Mesendoderm (in vitro differentiated cells): ENCODE data around the gene CCM2.

Source experiments
- DNase-seq: peaks from one replicate; pipeline ENCODE4 v3.0.0; 2013
- H2AK5ac ChIP-seq: 2 replicates; pipeline ENCODE4 v1.6.1; 2013; ENCODE audit warnings: low read length, inconsistent platforms
- H2BK120ac ChIP-seq: 2 replicates; pipeline ENCODE4 v1.6.1; 2013; ENCODE audit warnings: low read depth, mild to moderate bottlenecking, low read length, moderate library complexity, mixed read lengths
- H2BK15ac ChIP-seq: replicated peaks from 2 replicates; pipeline ENCODE4 v1.6.1; 2013; ENCODE audit warnings: low read depth, mild to moderate bottlenecking, moderate library complexity
- H2BK5ac ChIP-seq: 2 replicates; pipeline ENCODE4 v1.6.1; 2013; ENCODE audit warnings: low read length, inconsistent platforms
- H3K18ac ChIP-seq: 2 replicates; pipeline ENCODE4 v1.6.1; 2013; ENCODE audit warnings: mild to moderate bottlenecking, low read length, mixed read lengths
- H3K23ac ChIP-seq: one replicate; pipeline ENCODE4 v1.6.1; 2013; ENCODE audit warnings: low read length
- H3K27ac ChIP-seq: 2 replicates; pipeline ENCODE4 v1.5.1; 2013; ENCODE audit warnings: low read depth, mild to moderate bottlenecking, inconsistent platforms, low read length, moderate library complexity
- H3K27me3 ChIP-seq: 2 replicates; pipeline ENCODE4 v1.6.1; 2013; ENCODE audit warnings: low read length, control low read depth, mild to moderate bottlenecking, inconsistent platforms; ENCODE audit not compliant: insufficient read depth, poor library complexity
- H3K36me3 ChIP-seq: 2 replicates; pipeline ENCODE4 v1.6.1; 2013; ENCODE audit warnings: low read length, inconsistent platforms; ENCODE audit not compliant: control insufficient read depth, insufficient read depth
- H3K4ac ChIP-seq: one replicate; pipeline ENCODE4 v1.6.1; 2013; ENCODE audit warnings: low read depth, mild to moderate bottlenecking, low read length, moderate library complexity
- H3K4me1 ChIP-seq: 2 replicates; pipeline ENCODE4 v1.6.1; 2013; ENCODE audit warnings: low read depth, low read length, inconsistent platforms; ENCODE audit not compliant: control insufficient read depth
- H3K4me2 ChIP-seq: 2 replicates; pipeline ENCODE4 v1.6.1; 2013; ENCODE audit warnings: low read length
- H3K4me3 ChIP-seq: 2 replicates; pipeline ENCODE4 v1.5.1; 2013; ENCODE audit warnings: mild to moderate bottlenecking, low read length
- H3K56ac ChIP-seq: one replicate; pipeline ENCODE4 v1.6.1; 2013; ENCODE audit warnings: low read length
- H3K79me1 ChIP-seq: 2 replicates; pipeline ENCODE4 v1.6.1; 2013; ENCODE audit warnings: low read length, inconsistent platforms
- H3K79me2 ChIP-seq: 2 replicates; pipeline ENCODE4 v1.6.1; 2013; ENCODE audit warnings: mild to moderate bottlenecking, low read length; ENCODE audit not compliant: control insufficient read depth, insufficient read depth
- H3K9ac ChIP-seq: 2 replicates; pipeline ENCODE4 v1.6.1; 2013; ENCODE audit warnings: low read length, inconsistent platforms
- H4K5ac ChIP-seq: one replicate; pipeline ENCODE4 v1.6.1; 2013; ENCODE audit warnings: low read length
- H4K8ac ChIP-seq: one replicate; pipeline ENCODE4 v1.6.1; 2013; ENCODE audit warnings: low read depth, mild to moderate bottlenecking, control low read depth, low read length, moderate library complexity
- WGBS: extraction: QIAGEN DNeasy Blood & Tissue Kit; methylation state at CpG from one replicate; pipeline ENCODE4 v1.1.7; 2013; ENCODE audit warnings: low lambda C conversion rate, missing lambda C conversion rate; ENCODE audit not compliant: insufficient coverage; ENCODE audit errors: extremely low coverage; 5-methylcytosine and 5-hydroxymethylcytosine counted together

CCM2 gene

DNA sequence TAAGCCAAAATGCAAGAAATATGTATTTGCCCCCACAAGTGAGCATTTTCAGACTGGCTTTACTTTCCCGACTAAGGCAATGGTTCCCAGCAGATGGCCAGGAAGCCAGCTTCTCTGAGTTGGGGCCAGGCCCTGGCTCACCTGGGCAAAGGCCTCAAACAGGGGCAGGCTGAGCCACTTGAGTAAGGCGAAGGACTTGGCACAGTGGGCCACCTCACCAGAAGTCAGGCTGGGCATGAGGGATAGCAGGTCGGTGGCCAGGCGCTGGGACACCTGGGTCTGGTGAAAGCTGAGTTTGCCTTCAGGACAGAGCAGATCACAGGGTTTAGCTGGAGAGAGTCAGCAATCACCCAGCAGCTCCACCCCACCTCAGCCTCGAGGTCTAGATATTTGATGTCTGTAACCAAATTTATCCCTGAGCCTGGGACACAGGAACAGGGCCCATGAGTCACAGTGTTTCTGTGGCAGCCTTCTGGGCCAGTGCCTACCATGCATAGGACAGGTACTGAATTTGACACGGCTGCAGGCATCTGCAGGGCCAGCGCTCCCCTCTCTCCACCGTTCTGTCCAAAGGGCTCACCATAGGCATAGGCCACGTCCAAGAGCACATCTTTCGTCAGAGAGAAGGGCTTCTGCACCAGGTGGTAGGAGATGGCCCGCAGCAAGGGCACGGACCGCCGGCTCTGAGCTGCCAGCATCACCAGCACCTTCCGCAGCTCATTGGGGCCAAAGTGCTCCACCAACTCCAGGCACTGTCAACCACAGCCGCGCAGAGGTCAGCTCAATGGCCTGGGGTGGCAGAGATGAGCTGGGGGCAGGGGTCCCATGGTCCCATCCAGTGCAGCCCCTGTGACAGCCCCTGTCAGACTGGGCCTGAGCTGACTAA is 104.2 kb downstream of the CCM2 start:
- Histone ChIP-seq H2AK5ac (no peak overlapping the region), H3K27ac (no peak overlapping the region), H3K36me3 (peaks cover 42% of the 10 kb centered on the region), H3K79me2 (peaks cover 20% of the 10 kb centered on the region), H3K56ac (no peak overlapping the region), H3K4ac (no peak overlapping the region), H4K8ac (no peak overlapping the region), H2BK120ac (no peak overlapping the region), H3K79me1 (peaks cover 19% of the 10 kb centered on the region), H3K18ac (no peak overlapping the region), H3K23ac (no peak overlapping the region), H4K5ac (no peak overlapping the region), H3K4me2 (no peak overlapping the region), H3K9ac (no peak overlapping the region), H3K27me3 (no peaks in the 10 kb centered on the region), H2BK5ac (no peak overlapping the region), H2BK15ac (no peak overlapping the region), H3K4me3 (no peak overlapping the region), H3K4me1 (no peaks in the 10 kb centered on the region)
- no CpG with 5 or more reads among the region's 17 CpGs for WGBS
- DNase-seq = no peak

DNA sequence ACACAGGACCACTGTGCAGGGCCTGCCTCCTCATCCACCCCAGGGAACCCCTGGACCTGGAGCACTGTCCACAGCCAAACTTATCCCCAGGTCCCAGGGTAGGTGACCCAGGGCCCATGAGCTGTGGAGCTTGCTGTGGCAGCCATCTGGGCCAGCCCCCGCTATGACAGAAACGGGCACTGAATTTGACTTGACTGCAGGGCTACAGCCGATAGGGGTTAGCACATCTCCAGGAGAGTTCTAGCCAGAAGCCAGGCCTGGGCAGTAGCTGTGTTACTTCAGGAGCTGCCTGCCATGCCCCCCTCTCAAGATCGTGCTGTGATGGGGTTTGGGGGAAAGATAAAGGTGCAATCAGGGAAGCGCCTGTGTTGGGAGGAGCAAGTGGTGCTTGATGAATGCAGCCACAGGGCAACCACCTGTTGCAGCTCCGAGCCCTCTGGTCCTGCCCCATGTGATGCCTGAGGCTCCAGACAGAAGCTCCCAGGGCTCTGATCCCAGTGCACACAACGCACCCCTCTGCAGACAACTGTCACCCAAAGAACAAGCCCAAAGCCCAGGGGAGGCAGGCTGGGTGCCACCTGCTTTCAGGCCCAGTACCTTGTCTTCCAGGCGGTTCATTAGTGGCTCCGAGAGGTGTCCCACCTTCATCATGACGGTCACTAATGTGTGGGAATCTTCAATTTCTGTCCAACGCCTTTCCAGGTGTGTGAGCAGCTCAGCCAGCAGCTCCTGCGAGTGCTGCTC is 105.0 kb downstream of the CCM2 start:
- Histone ChIP-seq H3K18ac (no peak overlapping the region), H2BK120ac (no peak overlapping the region), H3K4ac (no peak overlapping the region), H3K36me3 (peaks cover 37% of the 10 kb centered on the region), H3K79me2 (peaks cover 25% of the 10 kb centered on the region), H3K27me3 (no peaks in the 10 kb centered on the region), H2BK5ac (no peak overlapping the region), H3K4me3 (no peak overlapping the region), H2BK15ac (no peak overlapping the region), H3K27ac (no peak overlapping the region), H3K79me1 (peaks cover 20% of the 10 kb centered on the region), H4K5ac (no peak overlapping the region), H3K4me1 (no peaks in the 10 kb centered on the region), H3K4me2 (no peak overlapping the region), H2AK5ac (no peak overlapping the region), H3K56ac (no peak overlapping the region), H4K8ac (no peak overlapping the region), H3K9ac (no peak overlapping the region), H3K23ac (no peak overlapping the region)
- no peak for DNase-seq
- WGBS = no CpG with 5 or more reads among the region's 12 CpGs

DNA sequence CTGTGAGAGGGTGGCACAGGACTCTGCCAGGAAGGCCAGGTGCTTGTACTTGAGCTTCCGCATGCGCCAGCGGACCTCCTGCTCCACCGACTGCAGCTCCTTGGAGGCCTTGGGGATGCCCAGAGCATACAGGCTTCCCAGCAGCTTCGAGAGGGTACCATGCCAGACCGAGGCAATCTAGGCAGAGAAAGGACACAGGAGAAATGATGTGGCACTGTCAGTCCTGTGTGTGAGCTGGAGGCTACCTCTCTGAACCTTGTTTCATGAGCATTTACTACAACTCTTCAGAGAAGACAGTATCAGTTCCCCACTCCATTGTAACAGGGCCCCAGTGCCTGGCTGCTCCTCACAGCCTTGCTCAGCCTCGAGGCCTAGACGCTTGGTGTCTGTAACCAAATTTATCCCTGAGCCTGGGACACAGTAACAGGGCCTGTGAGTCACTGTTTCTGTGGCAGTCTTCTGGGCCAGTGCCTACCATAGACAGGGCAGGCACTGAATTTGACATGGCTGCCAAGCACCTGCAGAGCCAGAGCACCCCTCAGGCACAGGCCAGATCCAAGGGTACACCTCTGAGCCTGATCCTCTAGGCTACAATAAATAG is 105.7 kb downstream of the CCM2 start:
- no peak overlapping the region for H3K9ac ChIP-seq
- H3K56ac ChIP-seq = no peak overlapping the region
- no peak for DNase-seq
- H3K36me3 ChIP-seq = peaks cover 33% of the 10 kb centered on the region
- no peaks in the 10 kb centered on the region for H3K27me3 ChIP-seq
- H2BK120ac ChIP-seq = no peak overlapping the region
- H3K79me1 ChIP-seq = peaks cover 21% of the 10 kb centered on the region
- H3K4me2 ChIP-seq = no peak overlapping the region
- H3K27ac ChIP-seq = no peak overlapping the region
- no peaks in the 10 kb centered on the region for H3K4me1 ChIP-seq
- no CpG with 5 or more reads among the region's 8 CpGs for WGBS
- H3K23ac ChIP-seq = no peak overlapping the region
- no peak overlapping the region for H4K5ac ChIP-seq
- H2AK5ac ChIP-seq = no peak overlapping the region
- peaks cover 31% of the 10 kb centered on the region for H3K79me2 ChIP-seq
- no peak overlapping the region for H3K4ac ChIP-seq
- H2BK5ac ChIP-seq = no peak overlapping the region
- H3K4me3 ChIP-seq = no peak overlapping the region
- H4K8ac ChIP-seq = no peak overlapping the region
- H3K18ac ChIP-seq = no peak overlapping the region
- H2BK15ac ChIP-seq = no peak overlapping the region

DNA sequence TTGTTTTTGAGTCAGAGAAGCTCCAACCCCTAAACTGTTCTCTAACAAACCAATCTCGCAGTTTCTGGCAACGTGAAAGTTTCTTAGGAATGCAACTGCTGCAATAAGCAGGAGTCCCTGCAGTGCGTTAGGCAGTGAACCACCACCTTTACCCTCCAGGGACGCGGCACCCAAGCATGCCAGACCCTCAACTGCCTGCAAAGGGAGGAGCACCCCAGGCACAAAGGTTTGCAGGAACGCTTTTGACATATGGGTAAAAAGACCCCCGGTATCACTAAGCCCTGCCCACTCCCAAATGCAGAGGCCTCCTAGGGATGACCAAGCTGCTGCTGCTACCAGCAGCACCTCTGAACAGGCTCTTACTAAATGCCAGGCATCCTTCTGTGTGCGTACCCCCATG is 106.8 kb downstream of the CCM2 start:
- no peak overlapping the region for H4K5ac ChIP-seq
- peaks cover 39% of the 10 kb centered on the region for H3K79me2 ChIP-seq
- no peak overlapping the region for H3K9ac ChIP-seq
- DNase-seq = no peak
- H3K23ac ChIP-seq = no peak overlapping the region
- H3K79me1 ChIP-seq = peaks cover 21% of the 10 kb centered on the region
- H2BK120ac ChIP-seq = no peak overlapping the region
- no peak overlapping the region for H3K27ac ChIP-seq
- no peak overlapping the region for H3K56ac ChIP-seq
- no CpG with 5 or more reads among the region's 8 CpGs for WGBS
- no peaks in the 10 kb centered on the region for H3K4me1 ChIP-seq
- no peak overlapping the region for H3K4ac ChIP-seq
- H3K27me3 ChIP-seq = no peaks in the 10 kb centered on the region
- no peak overlapping the region for H2BK15ac ChIP-seq
- H2BK5ac ChIP-seq = no peak overlapping the region
- peaks cover 29% of the 10 kb centered on the region for H3K36me3 ChIP-seq
- no peak overlapping the region for H2AK5ac ChIP-seq
- no peak overlapping the region for H4K8ac ChIP-seq
- H3K4me3 ChIP-seq = no peak overlapping the region
- H3K18ac ChIP-seq = no peak overlapping the region
- no peak overlapping the region for H3K4me2 ChIP-seq

DNA sequence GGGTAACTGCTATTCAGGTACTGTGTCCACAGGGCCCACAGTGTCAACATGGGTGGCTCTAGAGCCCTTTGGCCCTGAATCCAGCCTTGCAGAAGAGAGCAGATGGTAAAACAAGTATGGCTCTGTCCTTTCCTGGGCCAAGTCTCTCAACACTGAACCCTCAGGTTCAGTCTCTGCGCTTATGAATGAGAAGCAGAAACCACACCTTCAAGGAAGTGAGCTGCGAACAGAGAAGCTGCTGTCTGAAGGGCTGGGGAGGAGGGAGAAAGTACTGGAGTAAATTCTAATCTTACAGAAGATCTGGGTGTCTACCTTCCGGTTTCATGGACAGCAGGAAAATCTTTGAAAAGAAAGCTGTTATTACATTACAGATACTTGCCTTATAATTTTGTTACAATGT is 107.4 kb downstream of the CCM2 start:
- Histone ChIP-seq H3K4me2 (no peak overlapping the region), H3K18ac (no peak overlapping the region), H4K8ac (no peak overlapping the region), H2AK5ac (no peak overlapping the region), H3K4me1 (no peaks in the 10 kb centered on the region), H3K9ac (no peak overlapping the region), H2BK5ac (no peak overlapping the region), H3K36me3 (peaks cover 27% of the 10 kb centered on the region), H3K4me3 (no peak overlapping the region), H3K56ac (no peak overlapping the region), H3K23ac (no peak overlapping the region), H3K79me2 (peaks cover 39% of the 10 kb centered on the region), H2BK15ac (no peak overlapping the region), H3K79me1 (peaks cover 21% of the 10 kb centered on the region), H4K5ac (no peak overlapping the region), H3K27ac (no peak overlapping the region), H3K27me3 (no peaks in the 10 kb centered on the region), H2BK120ac (no peak overlapping the region), H3K4ac (no peak overlapping the region)
- no CpG with 5 or more reads among the region's 3 CpGs for WGBS
- no peak for DNase-seq
